ENCODE data around the gene TSSK1B.

- no peak for TF ChIP-seq EP300 (IDR thresholded peaks at IDR 0.05)
- no peak for TF ChIP-seq CTCF (IDR thresholded peaks at IDR 0.05)
- no peak for TF ChIP-seq POLR2A (IDR thresholded peaks at IDR 0.05; ENCODE audit: low read length)
- TF ChIP-seq RFX5 (IDR thresholded peaks at IDR 0.05), result no peak
These were observed 12.8 kb upstream of the TSSK1B start for GRCh38 chr5:113447498-113448050.
